Mucosa of rectum (tissue), 2 donors: ENCODE data around the gene KRTAP5-7.
"Not testable (repeated sequence)": the region's sequence is repeated elsewhere in the genome, so short reads cannot be mapped to it uniquely, and the experiment has no call there.

Source experiments
- H3K27ac ChIP-seq, 2 donors: one replicate each; pipeline ENCODE4 v1.7.0; 2013; ENCODE audit warnings: inconsistent platforms in 2 of 2, low read depth in 2 of 2, low read length in 2 of 2
- H3K27me3 ChIP-seq, 2 donors: one replicate each; pipeline ENCODE4 v1.7.0; 2013; ENCODE audit warnings: low read length in 2 of 2; ENCODE audit not compliant: control insufficient read depth in 2 of 2, insufficient read depth in 2 of 2
- H3K36me3 ChIP-seq, 2 donors: one replicate each; pipeline ENCODE4 v1.7.0; 2013; ENCODE audit warnings: low read length in 2 of 2; ENCODE audit not compliant: control insufficient read depth in 2 of 2, insufficient read depth in 2 of 2
- H3K4me1 ChIP-seq, 2 donors: one replicate each; pipeline ENCODE4 v1.7.0; 2013; ENCODE audit warnings: low read length in 2 of 2, mild to moderate bottlenecking in 1 of 2; ENCODE audit not compliant: control insufficient read depth in 2 of 2, insufficient read depth in 2 of 2
- H3K4me3 ChIP-seq, 2 donors: one replicate each; pipeline ENCODE4 v1.7.0; 2013; ENCODE audit warnings: low read length in 2 of 2
- H3K9ac ChIP-seq, 2 donors: one replicate each; pipeline ENCODE4 v1.7.0; 2013; ENCODE audit warnings: low read length in 2 of 2, low read depth in 1 of 2, mild to moderate bottlenecking in 1 of 2
- H3K9me3 ChIP-seq, 2 donors: one replicate each; pipeline ENCODE4 v1.7.0; 2013; ENCODE audit warnings: low read length in 2 of 2; ENCODE audit not compliant: control insufficient read depth in 2 of 2
- donor health status: healthy.
- donor health status: Normal muscosa, but diverticular disease.

Gene KRTAP5-7

GRCh38 chr11:71557257-71557656 is 30.2 kb downstream of the KRTAP5-7 start:
- no peaks in the 10 kb centered on the region for H3K36me3 ChIP-seq
- peaks cover 0 to 1% of the 10 kb centered on the region in 2 donors for H3K9me3 ChIP-seq
- H3K4me1 ChIP-seq = no peaks in the 10 kb centered on the region
- no peak overlapping the region for H3K27ac ChIP-seq
- no peak overlapping the region for H3K9ac ChIP-seq
- no peaks in the 10 kb centered on the region for H3K27me3 ChIP-seq
- no peak overlapping the region for H3K4me3 ChIP-seq

- no peaks in the 10 kb centered on the region for H3K4me1 ChIP-seq
- peaks cover 0 to 10% of the 10 kb centered on the region in 2 donors for H3K27me3 ChIP-seq
- peaks cover 0 to 1% of the 10 kb centered on the region in 2 donors for H3K9me3 ChIP-seq
- H3K9ac ChIP-seq = no peak overlapping the region
- no peak overlapping the region for H3K4me3 ChIP-seq
- no peaks in the 10 kb centered on the region for H3K36me3 ChIP-seq
- H3K27ac ChIP-seq = no peak overlapping the region
These were observed 31.9 kb downstream of the KRTAP5-7 start for GRCh38 chr11:71558996-71559395.

- peaks cover 0 to 10% of the 10 kb centered on the region in 2 donors for H3K27me3 ChIP-seq
- H3K9me3 ChIP-seq = peaks cover 0 to 1% of the 10 kb centered on the region in 2 donors
- no peaks in the 10 kb centered on the region for H3K4me1 ChIP-seq
- no peak overlapping the region for H3K27ac ChIP-seq
- H3K4me3 ChIP-seq = no peak overlapping the region
- H3K36me3 ChIP-seq = no peaks in the 10 kb centered on the region
- H3K9ac ChIP-seq = no peak overlapping the region
These were observed 35.1 kb downstream of the KRTAP5-7 start for GRCh38 chr11:71562120-71562519.

GRCh38 chr11:71563406-71563805 is 36.3 kb downstream of the KRTAP5-7 start:
- no peaks in the 10 kb centered on the region for H3K36me3 ChIP-seq
- H3K27me3 ChIP-seq = peaks cover 0 to 10% of the 10 kb centered on the region in 2 donors
- H3K27ac ChIP-seq = no peak overlapping the region
- no peak overlapping the region for H3K9ac ChIP-seq
- H3K9me3 ChIP-seq = peaks cover 0 to 1% of the 10 kb centered on the region in 2 donors
- no peaks in the 10 kb centered on the region for H3K4me1 ChIP-seq
- no peak overlapping the region for H3K4me3 ChIP-seq

GRCh38 chr11:71564430-71564829 is 37.4 kb downstream of the KRTAP5-7 start:
- Histone ChIP-seq H3K4me3 (no peak overlapping the region), H3K27me3 (peaks cover 0 to 10% of the 10 kb centered on the region in 2 donors), H3K9me3 (peaks cover 0 to 1% of the 10 kb centered on the region in 2 donors), H3K36me3 (no peaks in the 10 kb centered on the region), H3K27ac (no peak overlapping the region), H3K4me1 (no peaks in the 10 kb centered on the region), H3K9ac (no peak overlapping the region)

- no peaks in the 10 kb centered on the region for H3K4me1 ChIP-seq
- no peak within 1 kb of the TSS for H3K4me3 ChIP-seq
- no peaks in the 10 kb centered on the region for H3K36me3 ChIP-seq
- H3K9ac ChIP-seq = no peak within 1 kb of the TSS
- no peak within 1 kb of the TSS for H3K27ac ChIP-seq
- peaks cover 0 to 1% of the 10 kb centered on the region in 2 donors for H3K9me3 ChIP-seq
- H3K27me3 ChIP-seq = peaks cover 0 to 10% of the 10 kb centered on the region in 2 donors
These were observed 38.2 kb downstream of the KRTAP5-7 start, which contains the start of gene KRTAP5-10 for GRCh38 chr11:71565263-71565662. KRTAP5-10 (plus strand) TSS chr11:71565563; CDS start chr11:71565588, 25 bp downstream.

- Histone ChIP-seq H3K9ac (no peak overlapping the region), H3K36me3 (no peaks in the 10 kb centered on the region), H3K9me3 (peaks cover 0 to 1% of the 10 kb centered on the region in 2 donors), H3K4me3 (no peak overlapping the region), H3K4me1 (no peaks in the 10 kb centered on the region), H3K27me3 (peaks cover 0 to 10% of the 10 kb centered on the region in 2 donors), H3K27ac (no peak overlapping the region)
These were observed 39.1 kb downstream of the KRTAP5-7 start for GRCh38 chr11:71566081-71566620.

GRCh38 chr11:71566626-71567599 is 39.8 kb downstream of the KRTAP5-7 start:
- H3K27me3 ChIP-seq = peaks cover 0 to 10% of the 10 kb centered on the region in 2 donors
- H3K36me3 ChIP-seq, H3K4me1 ChIP-seq, H3K4me3 ChIP-seq, H3K9ac ChIP-seq, H3K27ac ChIP-seq, H3K9me3 ChIP-seq: not testable (repeated sequence)

- H3K4me1 ChIP-seq, H3K27me3 ChIP-seq, H3K4me3 ChIP-seq, H3K27ac ChIP-seq, H3K36me3 ChIP-seq, H3K9ac ChIP-seq, H3K9me3 ChIP-seq: not testable (repeated sequence)
These were observed 40.6 kb downstream of the KRTAP5-7 start for GRCh38 chr11:71567633-71568032.

- no peaks in the 10 kb centered on the region for H3K4me1 ChIP-seq
- H3K4me3 ChIP-seq = no peak overlapping the region
- H3K27me3 ChIP-seq = peaks cover 0 to 2% of the 10 kb centered on the region in 2 donors
- H3K9ac ChIP-seq = no peak overlapping the region
- H3K9me3 ChIP-seq = no peaks in the 10 kb centered on the region
- no peak overlapping the region for H3K27ac ChIP-seq
- no peaks in the 10 kb centered on the region for H3K36me3 ChIP-seq
These were observed 41.8 kb downstream of the KRTAP5-7 start for GRCh38 chr11:71568704-71569349.
